Effector memory CD8-positive, alpha-beta T cell (primary cell): ENCODE results near the gene KCNB1.

Experiments
- ATAC-seq: fragments of 150-1000 bp; cut with Tn5 transposase; replicated peaks from 2 replicates; pipeline ENCODE4 v1.10.0; 2021; ENCODE audit warnings: mild to moderate bottlenecking, moderate library complexity
- DNase-seq, 3 experiments: peaks; one replicate each; pipeline ENCODE4 v3.0.0; 2021
- H3K27ac Mint-ChIP-seq, 2 donors: one replicate each; pipeline ENCODE4 v1.8.0; 2022; ENCODE audit warnings: mild to moderate bottlenecking in 2 of 2, mixed read lengths in 2 of 2, moderate library complexity in 2 of 2
- H3K27me3 Mint-ChIP-seq, 2 donors: one replicate each; pipeline ENCODE4 v1.8.0; 2022; ENCODE audit warnings: mixed read lengths in 2 of 2
- H3K36me3 Mint-ChIP-seq: one replicate; pipeline ENCODE4 v1.8.0; 2022; ENCODE audit warnings: mild to moderate bottlenecking, moderate library complexity, mixed read lengths; ENCODE audit not compliant: insufficient read depth
- H3K4me1 Mint-ChIP-seq, 2 donors: one replicate each; pipeline ENCODE4 v1.8.0; 2022; ENCODE audit warnings: low read depth in 2 of 2, mixed read lengths in 2 of 2
- H3K4me3 Mint-ChIP-seq, 2 donors: one replicate each; pipeline ENCODE4 v1.8.0; 2022; ENCODE audit warnings: mild to moderate bottlenecking in 2 of 2, mixed read lengths in 2 of 2, moderate library complexity in 2 of 2
- H3K9me3 Mint-ChIP-seq, 2 donors: one replicate each; pipeline ENCODE4 v1.8.0; 2022; ENCODE audit warnings: mixed read lengths in 2 of 2

The KCNB1 gene

GRCh38 chr20:49435639-49436038 is 46.8 kb downstream of the KCNB1 start:
- Mint-ChIP-seq H3K36me3 (no peaks in the 10 kb centered on the region), H3K4me3 (no peak overlapping the region), H3K27me3 (peaks cover 37 to 65% of the 10 kb centered on the region in 2 donors), H3K4me1 (no peaks in the 10 kb centered on the region), H3K27ac (no peak overlapping the region), H3K9me3 (no peaks in the 10 kb centered on the region)
- ATAC-seq = no peak
- DNase-seq = no peak

- Mint-ChIP-seq H3K36me3 (no peaks in the 10 kb centered on the region), H3K9me3 (no peaks in the 10 kb centered on the region), H3K4me1 (no peaks in the 10 kb centered on the region), H3K4me3 (no peak overlapping the region), H3K27ac (peak overlapping the region in 1 of 2 donors; percentile 11), H3K27me3 (peaks cover 28 to 60% of the 10 kb centered on the region in 2 donors)
- ATAC-seq (no peak), DNase-seq (no peak)
Observed at GRCh38 chr20:49433333-49433732, 49.1 kb downstream of the KCNB1 start.

- Mint-ChIP-seq H3K27me3 (peaks cover 27 to 60% of the 10 kb centered on the region in 2 donors), H3K9me3 (no peaks in the 10 kb centered on the region), H3K27ac (no peak overlapping the region), H3K36me3 (no peaks in the 10 kb centered on the region), H3K4me1 (no peaks in the 10 kb centered on the region), H3K4me3 (no peak overlapping the region)
- ATAC-seq (no peak), DNase-seq (no peak)
Observed at GRCh38 chr20:49432550-49432949, 49.9 kb downstream of the KCNB1 start.

- H3K27ac Mint-ChIP-seq = no peak overlapping the region
- no peaks in the 10 kb centered on the region for H3K4me1 Mint-ChIP-seq
- H3K27me3 Mint-ChIP-seq = peaks cover 15 to 60% of the 10 kb centered on the region in 2 donors
- ATAC-seq (no peak), DNase-seq (no peak)
- no peaks in the 10 kb centered on the region for H3K36me3 Mint-ChIP-seq
- H3K9me3 Mint-ChIP-seq = no peaks in the 10 kb centered on the region
- no peak overlapping the region for H3K4me3 Mint-ChIP-seq
Observed at GRCh38 chr20:49431329-49431728, 51.1 kb downstream of the KCNB1 start.

GRCh38 chr20:49430320-49430719 is 52.1 kb downstream of the KCNB1 start:
- H3K36me3 Mint-ChIP-seq = no peaks in the 10 kb centered on the region
- DNase-seq = no peak
- no peak overlapping the region for H3K27ac Mint-ChIP-seq
- peaks cover 14 to 60% of the 10 kb centered on the region in 2 donors for H3K27me3 Mint-ChIP-seq
- no peak overlapping the region for H3K4me3 Mint-ChIP-seq
- ATAC-seq = no peak
- no peaks in the 10 kb centered on the region for H3K4me1 Mint-ChIP-seq
- H3K9me3 Mint-ChIP-seq = no peaks in the 10 kb centered on the region

- Mint-ChIP-seq H3K36me3 (no peaks in the 10 kb centered on the region), H3K4me1 (no peaks in the 10 kb centered on the region), H3K4me3 (no peak overlapping the region), H3K9me3 (no peaks in the 10 kb centered on the region), H3K27ac (no peak overlapping the region), H3K27me3 (peaks cover 16 to 75% of the 10 kb centered on the region in 2 donors)
- ATAC-seq (no peak), DNase-seq (no peak)
Observed at GRCh38 chr20:49427751-49428518, 54.5 kb downstream of the KCNB1 start.

GRCh38 chr20:49426873-49427272 is 55.6 kb downstream of the KCNB1 start:
- Mint-ChIP-seq H3K36me3 (no peaks in the 10 kb centered on the region), H3K4me1 (no peaks in the 10 kb centered on the region), H3K27me3 (peaks cover 19 to 76% of the 10 kb centered on the region in 2 donors), H3K27ac (no peak overlapping the region), H3K4me3 (no peak overlapping the region), H3K9me3 (no peaks in the 10 kb centered on the region)
- DNase-seq (no peak), ATAC-seq (no peak)

- Mint-ChIP-seq H3K4me1 (no peaks in the 10 kb centered on the region), H3K36me3 (no peaks in the 10 kb centered on the region), H3K27me3 (peaks cover 14 to 71% of the 10 kb centered on the region in 2 donors), H3K4me3 (no peak overlapping the region), H3K9me3 (no peaks in the 10 kb centered on the region), H3K27ac (no peak overlapping the region)
- no peak for DNase-seq
- ATAC-seq = no peak
Observed at GRCh38 chr20:49426395-49426794, 56.1 kb downstream of the KCNB1 start.

- Mint-ChIP-seq H3K4me1 (no peaks in the 10 kb centered on the region), H3K27ac (no peak overlapping the region), H3K36me3 (no peaks in the 10 kb centered on the region), H3K4me3 (no peak overlapping the region), H3K27me3 (peaks cover 5 to 66% of the 10 kb centered on the region in 2 donors), H3K9me3 (no peaks in the 10 kb centered on the region)
- ATAC-seq (no peak), DNase-seq (no peak)
Observed at GRCh38 chr20:49424536-49424935, 57.9 kb downstream of the KCNB1 start.

- no peak overlapping the region for H3K4me3 Mint-ChIP-seq
- ATAC-seq (no peak), DNase-seq (no peak)
- H3K27me3 Mint-ChIP-seq = peaks cover 9 to 52% of the 10 kb centered on the region in 2 donors
- no peaks in the 10 kb centered on the region for H3K4me1 Mint-ChIP-seq
- no peak overlapping the region for H3K27ac Mint-ChIP-seq
- no peaks in the 10 kb centered on the region for H3K36me3 Mint-ChIP-seq
- no peaks in the 10 kb centered on the region for H3K9me3 Mint-ChIP-seq
Observed at GRCh38 chr20:49422161-49422560, 60.3 kb downstream of the KCNB1 start.

GRCh38 chr20:49420811-49421295 is 61.6 kb downstream of the KCNB1 start:
- no peaks in the 10 kb centered on the region for H3K36me3 Mint-ChIP-seq
- no peak overlapping the region for H3K27ac Mint-ChIP-seq
- H3K9me3 Mint-ChIP-seq = no peaks in the 10 kb centered on the region
- DNase-seq = no peak
- H3K27me3 Mint-ChIP-seq = peaks cover 14 to 50% of the 10 kb centered on the region in 2 donors
- H3K4me1 Mint-ChIP-seq = no peaks in the 10 kb centered on the region
- H3K4me3 Mint-ChIP-seq = no peak overlapping the region
- ATAC-seq = no peak

GRCh38 chr20:49420292-49420691 is 62.2 kb downstream of the KCNB1 start:
- no peak overlapping the region for H3K27ac Mint-ChIP-seq
- ATAC-seq = no peak
- DNase-seq = no peak
- no peaks in the 10 kb centered on the region for H3K4me1 Mint-ChIP-seq
- H3K27me3 Mint-ChIP-seq = peaks cover 16 to 51% of the 10 kb centered on the region in 2 donors
- no peak overlapping the region for H3K4me3 Mint-ChIP-seq
- H3K36me3 Mint-ChIP-seq = no peaks in the 10 kb centered on the region
- H3K9me3 Mint-ChIP-seq = no peaks in the 10 kb centered on the region

- Mint-ChIP-seq H3K27ac (no peak overlapping the region), H3K4me3 (no peak overlapping the region), H3K27me3 (peaks cover 16 to 50% of the 10 kb centered on the region in 2 donors), H3K4me1 (no peaks in the 10 kb centered on the region), H3K9me3 (no peaks in the 10 kb centered on the region), H3K36me3 (no peaks in the 10 kb centered on the region)
- DNase-seq = no peak
- ATAC-seq = no peak
Observed at GRCh38 chr20:49419785-49420184, 62.7 kb downstream of the KCNB1 start.

GRCh38 chr20:49418809-49419208 is 63.7 kb downstream of the KCNB1 start:
- Mint-ChIP-seq H3K27ac (no peak overlapping the region), H3K9me3 (no peaks in the 10 kb centered on the region), H3K27me3 (peaks cover 25 to 50% of the 10 kb centered on the region in 2 donors), H3K4me1 (no peaks in the 10 kb centered on the region), H3K36me3 (no peaks in the 10 kb centered on the region), H3K4me3 (no peak overlapping the region)
- ATAC-seq (no peak), DNase-seq (no peak)
